CD4-positive, alpha-beta T cell treated with Interleukin-2 at 100 ng/mL for 4 hours (primary cell): ENCODE results near the gene KCND1.
A peak's percentile ranks its signal among the peaks of the same experiment; 100 is the strongest.
"Not testable (repeated sequence)": the region's sequence is repeated elsewhere in the genome, so short reads cannot be mapped to it uniquely, and the experiment has no call there.

Experiments used
- DNase-seq: peaks from one replicate; pipeline ENCODE4 v3.0.0-alpha.2; 2020; ENCODE audit warnings: low spot score

KCND1 gene

GRCh38 chrX:48971249-48972219, at the start of gene KCND1:
Gene KCND1 (minus strand): TSS chrX:48971844. CDS start chrX:48970271, 1,573 bp downstream.
- DNase-seq, result no peak

- no peak for DNase-seq
Measured at GRCh38 chrX:49019599-49020249, 48.1 kb upstream of the KCND1 start.

GRCh38 chrX:49019050-49019449, 47.4 kb upstream of the KCND1 start:
- DNase-seq, result no peak

DNA sequence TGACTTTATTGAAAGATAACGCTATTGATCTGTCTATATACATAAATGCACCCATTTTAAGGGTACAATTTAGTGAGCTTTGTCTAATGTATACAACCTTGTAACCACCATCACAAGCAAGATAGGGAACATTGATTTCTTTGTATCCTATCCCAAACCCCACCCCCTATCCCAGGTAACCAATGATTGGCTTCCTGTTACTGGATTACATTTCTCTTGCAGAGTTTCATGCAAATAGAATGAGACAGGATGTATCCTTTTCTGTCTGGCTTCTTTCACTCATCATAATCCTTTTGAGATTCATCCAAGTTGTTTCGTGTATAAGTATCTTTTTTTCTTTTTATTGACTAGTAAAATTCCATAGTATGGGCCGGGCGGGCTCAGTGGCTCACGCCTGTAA, 32.1 kb upstream of the KCND1 start:
- no peak for DNase-seq

DNA sequence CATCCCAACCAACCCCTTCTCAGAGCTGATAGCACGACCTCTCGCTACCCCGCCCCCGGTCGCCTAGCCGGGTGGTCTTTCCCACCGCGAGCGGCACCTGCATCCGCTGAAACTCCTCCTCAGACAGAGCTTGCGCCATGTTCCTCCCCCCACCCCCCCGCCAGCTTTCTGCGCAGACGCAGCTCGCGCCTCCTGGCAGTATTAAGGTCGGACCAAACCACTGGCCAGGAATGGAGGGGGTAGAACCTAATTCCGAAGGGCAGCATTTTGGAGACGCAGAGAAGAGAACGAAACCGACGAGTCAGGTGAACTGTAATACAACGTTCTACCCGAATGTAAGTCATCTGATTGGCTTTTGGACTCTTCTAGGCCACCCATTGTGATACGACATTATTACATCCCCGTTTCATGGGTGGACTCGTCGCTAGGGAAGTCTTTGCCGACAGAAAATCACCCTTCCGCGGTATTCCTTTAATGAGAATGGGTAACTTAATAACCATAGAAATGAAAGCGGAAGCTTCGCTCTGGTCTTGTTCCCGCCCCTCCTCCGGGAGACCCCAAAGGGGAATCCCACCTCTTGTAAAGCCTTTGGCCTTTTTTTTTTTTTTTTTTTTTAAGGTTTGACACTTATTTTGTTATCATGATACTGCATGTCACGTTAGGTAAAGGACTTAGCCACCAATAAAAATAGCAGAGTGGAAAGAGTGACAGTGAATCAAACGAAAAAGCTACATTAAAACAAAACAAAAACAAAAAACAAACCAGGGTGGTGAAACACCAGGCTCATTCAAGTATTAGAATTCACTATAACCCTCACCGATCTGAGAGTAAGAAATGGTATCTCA, 30.7 kb upstream of the KCND1 start, which contains the start of gene GRIPAP1:
TSS of gene GRIPAP1 (minus strand) at position 174 of the 845 bp plus-strand sequence. CDS start at position 139, 35 bp downstream.
- peak; percentile 88 for DNase-seq

GRCh38 chrX:49001521-49002090, 30.0 kb upstream of the KCND1 start:
- peak; percentile 38 for DNase-seq

GRCh38 chrX:49000636-49001035, 29.0 kb upstream of the KCND1 start:
- DNase-seq, result no peak

- no peak for DNase-seq
Measured at GRCh38 chrX:48999030-48999429, 27.4 kb upstream of the KCND1 start.

DNA sequence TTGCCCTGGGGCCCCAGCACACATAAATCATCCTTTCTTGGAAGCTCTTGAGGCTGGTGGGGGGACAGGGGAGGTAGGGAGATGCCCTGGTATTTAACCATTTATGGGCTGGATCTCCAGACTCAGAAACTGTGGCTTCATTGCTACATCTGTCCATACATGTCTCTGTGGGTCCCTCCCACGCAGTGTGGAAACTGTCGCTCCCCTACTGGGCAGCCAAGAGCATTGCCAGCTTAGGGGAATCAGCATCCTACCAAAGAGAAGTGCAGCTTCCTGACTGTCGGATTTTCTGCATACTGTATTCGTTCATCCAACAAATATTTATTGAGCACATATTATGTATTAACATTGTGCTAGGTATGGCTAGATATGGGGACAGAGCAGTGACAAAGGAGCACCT, 26.7 kb upstream of the KCND1 start:
- DNase-seq, result no peak

DNA sequence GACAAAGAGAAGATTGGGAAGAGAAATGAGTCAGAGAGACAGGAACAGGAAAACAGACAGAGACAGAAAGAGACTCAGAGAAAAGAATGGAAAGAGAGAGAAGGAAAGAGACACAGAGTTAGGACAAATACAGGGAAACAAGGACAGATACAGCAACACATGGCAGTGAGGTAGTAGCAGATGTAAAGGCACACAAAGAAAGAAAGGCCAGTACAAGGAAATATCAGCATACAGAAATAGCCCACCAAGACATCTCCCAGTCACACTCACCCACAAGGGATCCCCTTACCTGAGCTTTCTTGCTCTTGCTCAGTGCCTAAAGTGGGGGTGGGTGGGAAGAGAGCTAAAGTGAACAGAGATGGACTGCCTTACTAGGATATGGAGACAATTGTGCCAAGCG, 26.2 kb upstream of the KCND1 start:
- no peak for DNase-seq

- no peak for DNase-seq
Measured at GRCh38 chrX:48997455-48997854, 25.8 kb upstream of the KCND1 start.

DNA sequence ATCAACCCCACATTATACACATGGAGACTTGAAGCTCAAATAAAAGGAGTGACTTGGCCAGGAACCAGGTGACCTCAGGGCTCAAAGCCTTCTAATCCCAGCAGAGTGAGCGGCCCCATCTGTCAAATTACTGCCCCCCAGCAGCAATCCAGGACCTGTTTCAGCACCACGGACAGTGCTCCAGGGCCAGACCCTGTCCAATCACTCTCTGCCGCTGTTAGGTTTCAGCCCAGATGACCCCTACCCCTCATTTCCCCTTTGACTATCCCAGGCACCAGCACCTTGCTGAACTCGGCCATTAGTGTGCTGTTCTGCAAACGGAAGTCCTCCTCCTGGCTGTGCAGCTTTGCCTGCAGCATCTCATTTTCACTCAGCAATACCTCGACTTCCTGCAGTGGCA, 25.3 kb upstream of the KCND1 start:
- DNase-seq, result no peak

GRCh38 chrX:48992341-48992740, 20.7 kb upstream of the KCND1 start:
- no peak for DNase-seq

GRCh38 chrX:48989483-48989882, 17.8 kb upstream of the KCND1 start:
- no peak for DNase-seq

DNA sequence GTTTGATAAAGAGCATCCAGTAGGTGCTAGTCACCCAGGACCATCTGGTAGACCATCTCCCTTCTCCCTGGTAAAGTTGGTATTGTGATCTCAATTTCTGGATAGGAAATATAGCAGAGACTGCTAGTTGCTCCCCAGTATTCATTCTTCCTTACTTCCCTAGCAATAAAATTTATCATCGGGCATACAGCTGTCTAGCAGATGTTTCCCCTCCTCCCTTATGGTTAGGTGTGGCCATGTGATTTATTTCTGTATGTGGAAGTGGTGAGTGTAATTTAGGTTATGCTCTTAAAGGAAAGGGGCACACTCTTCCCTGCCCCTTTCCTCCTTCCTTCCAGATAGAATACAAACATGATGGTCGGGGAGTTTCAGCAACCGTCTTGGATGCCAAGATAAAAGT, 12.3 kb upstream of the KCND1 start:
- no peak for DNase-seq

DNA sequence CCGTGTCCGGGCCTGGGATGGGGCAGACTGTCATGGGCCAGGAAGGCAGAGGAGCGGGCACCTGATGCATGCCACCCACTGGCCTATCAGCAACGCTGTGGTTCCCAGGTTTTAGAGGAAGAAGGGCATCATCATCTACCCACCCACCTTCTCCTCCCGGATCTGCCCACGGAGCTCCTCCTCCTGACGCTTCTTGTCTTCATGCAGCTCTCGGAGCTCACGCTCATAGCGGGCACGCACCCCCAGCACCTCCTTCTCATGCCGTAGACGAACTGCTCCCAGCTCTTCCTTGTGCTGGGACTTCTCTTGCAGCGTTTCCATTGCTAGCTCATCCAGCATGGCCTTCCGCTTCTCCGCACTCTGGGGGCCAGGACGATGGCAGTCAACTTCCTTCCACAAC, 11.4 kb upstream of the KCND1 start:
- DNase-seq, result no peak

DNA sequence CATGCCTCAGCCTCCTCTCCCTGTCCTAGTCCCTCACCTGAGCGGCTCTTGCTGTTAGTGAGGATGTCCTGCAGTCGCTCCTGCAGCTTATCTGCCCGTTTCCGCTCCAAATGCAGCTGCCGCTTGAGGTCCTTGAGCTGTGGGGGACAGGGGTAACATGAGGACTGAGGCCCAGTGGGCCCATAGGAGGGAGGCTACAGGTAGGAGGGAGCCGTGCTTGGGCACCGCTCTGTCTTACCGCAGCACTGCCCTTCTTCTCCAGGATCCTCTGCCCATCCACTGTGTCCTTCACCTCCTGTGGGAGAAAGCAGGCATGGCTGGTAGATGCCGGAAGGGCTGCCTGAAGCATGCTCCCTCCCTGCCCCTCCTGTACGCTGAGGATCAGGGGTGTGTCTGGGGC, 9.5 kb upstream of the KCND1 start:
- DNase-seq, result no peak

GRCh38 chrX:48980341-48980740, 8.7 kb upstream of the KCND1 start:
- not testable (repeated sequence) for DNase-seq

DNA sequence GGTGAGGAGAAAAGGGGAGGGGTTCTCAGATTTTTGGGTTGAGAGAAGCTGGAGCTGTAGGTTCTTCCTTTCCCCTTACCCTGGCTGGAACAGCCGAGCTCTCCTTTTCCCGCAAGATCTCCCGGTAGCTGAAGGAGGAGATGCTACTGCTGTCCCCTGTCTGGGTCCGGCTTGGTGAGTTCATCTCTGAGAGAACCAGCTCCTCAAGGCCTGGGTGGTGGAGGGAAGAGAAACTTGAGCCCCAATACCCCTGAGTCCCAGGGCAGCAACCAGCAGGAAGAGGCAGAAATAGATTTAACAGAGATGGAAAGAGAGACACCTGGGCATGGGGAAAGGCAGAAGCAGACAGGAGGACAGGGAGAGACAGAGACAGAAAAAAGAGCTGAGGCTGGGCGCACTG, 6.6 kb upstream of the KCND1 start:
- no peak for DNase-seq

DNA sequence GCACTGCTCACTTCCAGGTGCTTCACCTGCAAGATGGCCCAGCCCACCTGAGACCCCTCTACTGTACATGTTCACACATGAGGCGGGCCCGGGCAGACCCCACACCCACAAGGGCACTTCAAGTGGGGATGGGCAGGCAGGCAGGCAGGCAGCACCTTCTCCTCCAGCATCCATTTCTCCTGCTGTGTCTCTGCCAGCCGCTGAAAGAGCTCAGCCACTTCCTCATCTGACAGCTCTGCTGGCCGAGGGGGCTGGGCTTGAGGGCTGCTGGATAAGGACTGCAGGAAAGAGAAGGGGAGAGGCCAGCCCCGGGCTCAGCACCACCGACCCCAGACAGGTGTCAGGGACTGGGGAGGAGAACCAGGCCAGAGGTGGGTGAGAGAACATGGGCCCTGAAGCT, 4.4 kb upstream of the KCND1 start:
- no peak for DNase-seq

DNA sequence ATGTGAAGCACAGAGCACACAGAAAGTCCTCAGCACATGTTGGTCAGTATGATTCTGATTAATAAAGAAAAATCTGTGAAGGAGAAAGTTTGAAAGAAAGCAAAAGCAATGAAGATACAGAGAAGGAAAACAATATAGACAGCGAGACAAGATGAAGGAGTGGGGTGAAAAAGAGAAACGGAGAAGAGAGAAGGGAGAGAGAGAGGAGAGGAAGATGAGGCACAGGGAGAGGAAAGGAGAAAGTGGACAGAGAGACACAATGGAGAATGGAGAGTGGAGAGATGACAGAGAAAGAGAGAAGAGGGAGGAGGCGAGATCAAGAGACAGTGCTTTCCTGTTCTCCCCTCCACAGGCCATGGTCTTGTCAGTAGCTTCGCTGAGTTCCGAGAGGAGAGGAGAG, 3.9 kb upstream of the KCND1 start:
- DNase-seq, result no peak

- no peak for DNase-seq
Measured at GRCh38 chrX:48975041-48975440, 3.4 kb upstream of the KCND1 start.
